GM12878 (cell line): ENCODE results near the gene EHD2. TPM values are rescaled to one million over a fixed set of nuclear protein-coding genes. Genes with fewer than 3 reads are reported as not detected.

ENCODE experiments used
- BCLAF1 ChIP-seq: fragments of 450-650 bp; IDR thresholded peaks from 2 replicates; pipeline ENCODE4 v1.6.1; 2017; ENCODE audit warnings: antibody characterized with exemption, mild to moderate bottlenecking, moderate library complexity
- CTCF ChIP-seq, 3 experiments: IDR thresholded peaks in 2 of 3; conservative IDR thresholded peaks in 1 of 3; 2 replicates each; pipeline ENCODE4 v1.5.1; 2011; ENCODE audit warnings: low read depth in 3 of 3, low read length in 3 of 3, mild to moderate bottlenecking in 3 of 3, control low read depth in 2 of 3, moderate library complexity in 2 of 3, inconsistent platforms in 1 of 3, mixed read lengths in 1 of 3; ENCODE audit not compliant: control insufficient read depth in 2 of 3, insufficient read depth in 1 of 3; ENCODE audit errors: extremely low read depth in 1 of 3
- PKNOX1 ChIP-seq: fragments of 450-650 bp; IDR thresholded peaks from 2 replicates; pipeline ENCODE4 v1.6.1; 2016; ENCODE audit warnings: mild to moderate bottlenecking
- REST ChIP-seq: IDR thresholded peaks from 2 replicates; pipeline ENCODE4 v1.6.1; 2012; ENCODE audit warnings: mild to moderate bottlenecking, low read depth, low read length
- ZBTB40 ChIP-seq: fragments of 450-650 bp; IDR thresholded peaks from 2 replicates; pipeline ENCODE4 v1.6.1; 2016; ENCODE audit warnings: mild to moderate bottlenecking, moderate library complexity, borderline replicate concordance
- ZNF687 ChIP-seq: fragments of 450-650 bp; IDR thresholded peaks from 2 replicates; pipeline ENCODE4 v1.6.1; 2017; ENCODE audit warnings: mild to moderate bottlenecking, moderate library complexity
- polyA plus RNA-seq, 11 experiments: library from polyadenylated mRNA; depleted of rRNA in 4 of 11; unstranded in 6 of 11; stranded (reverse) in 5 of 11; fragments of >200 nt; fragmentation: Nextera tagmentation in 4 of 11; fragmentation: Illumina TruSeq in 1 of 11; extraction: Ambion mirVana in 4 of 11; extraction: Trizol in 1 of 11; gene quantifications; 1 replicate in 1 of 11; 2 replicates in 10 of 11; pipeline versions ENCODE4 v1.2.1 to v1.2.3, GENCODE V29; 2011 to 2016; ENCODE audit warnings: inconsistent platforms in 2 of 11, missing spikeins in 2 of 11, low read depth in 1 of 11
- total RNA-seq, 4 experiments: library from RNA; depleted of rRNA in 3 of 4; stranded (reverse); fragments of >200 nt in 3 of 4; fragmentation: Illumina TruSeq in 1 of 4; extraction: Trizol in 1 of 4; gene quantifications; 2 replicates each; pipeline versions ENCODE4 v1.2.1 to v1.2.3, GENCODE V29; 2013 to 2021

Gene EHD2
- total and polyA plus RNA-seq, 10 of the 15 experiments (the other 5 are each of a cell fraction or from before 2014, with no cell fraction given): 0.12 to 0.24 (median 0.23) TPM; not detected in 7

GRCh38 chr19:47778049-47778953, 65.1 kb downstream of the EHD2 start, which contains the start of gene SELENOW (continued):
- TF ChIP-seq BCLAF1 (peak; percentile 97), ZBTB40 (peak; percentile 33; the same call in 1 of the 2 replicates), CTCF (IDR thresholded peaks at IDR 0.05 in 2 of 3, conservative IDR thresholded peaks at IDR 0.05 in 1 of 3; ENCODE audit: control insufficient read depth in 2 of 3, extremely low read depth in 1 of 3, insufficient read depth in 1 of 3, low read depth in 3 of 3, low read length in 3 of 3) (no peak), REST (0 out of 2 replicates have a peak, but pooled peaks have one; percentile 18), ZNF687 (peak; percentile 67), PKNOX1 (peak; percentile 72)
